Measurements from ENCODE around the gene COL25A1. TPM values are rescaled to one million over a fixed set of nuclear protein-coding genes. Genes with fewer than 3 reads are reported as not detected.

Gene COL25A1
- total RNA-seq, 1 experiment from 2014 or later = not detected

DNA sequence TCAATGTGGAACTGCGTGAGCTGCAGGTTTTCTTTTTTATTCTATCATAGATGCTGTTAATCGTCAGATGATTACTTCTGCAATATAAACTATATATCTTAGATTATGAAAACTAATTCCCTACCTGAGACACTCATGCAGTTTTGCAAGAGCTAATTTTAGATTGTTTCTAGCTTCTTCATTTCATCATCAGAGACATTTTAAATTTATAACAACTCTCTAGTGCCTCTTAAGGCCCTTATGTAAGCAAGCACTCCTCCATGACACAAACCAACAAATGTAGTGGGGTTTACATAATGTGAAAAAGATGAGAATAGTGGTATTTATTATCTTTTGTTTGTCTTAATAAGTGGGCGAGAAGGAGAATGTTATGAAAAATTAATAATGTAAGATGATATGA, 369.4 kb downstream of the COL25A1 start:
- no peaks in the 10 kb centered on the region for H4K20me1 ChIP-seq (ENCODE audit: insufficient read depth)
- ChIA-PET RAD21 (ENCODE audit: low non-redundant PET in 1 of 2, low total read pairs in 2 of 2, uncharacterized antibody in 2 of 2, unreplicated experiment in 2 of 2) (no interaction called here), CTCF (no interaction called here), POLR2A (no interaction called here)
- H3K4me3 ChIP-seq (replicated peaks in 1 of 2; ENCODE audit: low read depth in 1 of 2, low read length in 2 of 2) = no peak overlapping the region
- BruUV-seq (replicated peaks) = no TSS peak
- DNase-seq (ENCODE audit: low read depth, low spot score) (no peak), ATAC-seq (no peak)
- intact Hi-C loops (cut with micrococcal nuclease) = no loop called here
- no peak overlapping the region for H3K4me2 ChIP-seq (ENCODE audit: low read length)
- H2AFZ ChIP-seq (ENCODE audit: low read depth, low read length, poor library complexity, severe bottlenecking) = no peak overlapping the region
- TF ChIP-seq ZNF274 (IDR thresholded peaks at IDR 0.05; ENCODE audit: low read depth, low read length) (no peak), ZBTB33 (IDR thresholded peaks at IDR 0.05; ENCODE audit: extremely low read depth, insufficient replicate concordance, low read length) (no peak), REST (IDR thresholded peaks at IDR 0.05; ENCODE audit: low read depth) (no peak)
- TF ChIP-seq, protein P1, sequence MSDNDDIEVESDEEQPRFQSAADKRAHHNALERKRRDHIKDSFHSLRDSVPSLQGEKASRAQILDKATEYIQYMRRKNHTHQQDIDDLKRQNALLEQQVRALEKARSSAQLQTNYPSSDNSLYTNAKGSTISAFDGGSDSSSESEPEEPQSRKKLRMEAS (IDR thresholded peaks at IDR 0.05) = no peak
- peaks cover 61% of the 10 kb centered on the region for H3K27me3 ChIP-seq (ENCODE audit: insufficient read depth, low read length)
- H3K27ac ChIP-seq (ENCODE audit: low read depth, low read length) = no peak overlapping the region
- no peaks in the 10 kb centered on the region for H3K79me2 ChIP-seq (ENCODE audit: insufficient read depth, low read length)
- no peaks in the 10 kb centered on the region for H3K4me1 ChIP-seq (ENCODE audit: control insufficient read depth in 1 of 2, insufficient read depth in 2 of 2, low read length in 2 of 2)
- H3K9me3 ChIP-seq (ENCODE audit: control insufficient read depth in 1 of 2, insufficient read depth in 1 of 2, low read depth in 1 of 2, low read length in 2 of 2) = no peaks in the 10 kb centered on the region
- H3K9ac ChIP-seq (ENCODE audit: low read length) = no peak overlapping the region
- no peaks in the 10 kb centered on the region for H3K36me3 ChIP-seq (ENCODE audit: control insufficient read depth in 1 of 2, insufficient read depth in 2 of 2, low read length in 2 of 2)
- H3K9me2 ChIP-seq (ENCODE audit: insufficient read depth) = no peaks in the 10 kb centered on the region
